GM19193 (cell line): ENCODE measurements around the gene RNF10.

Experiments
- POLR2A ChIP-seq: IDR thresholded peaks from 4 replicates; pipeline ENCODE4 v1.6.1; 2011; ENCODE audit not compliant: insufficient read depth, insufficient read length; ENCODE audit errors: extremely low read depth

The RNF10 gene

DNA sequence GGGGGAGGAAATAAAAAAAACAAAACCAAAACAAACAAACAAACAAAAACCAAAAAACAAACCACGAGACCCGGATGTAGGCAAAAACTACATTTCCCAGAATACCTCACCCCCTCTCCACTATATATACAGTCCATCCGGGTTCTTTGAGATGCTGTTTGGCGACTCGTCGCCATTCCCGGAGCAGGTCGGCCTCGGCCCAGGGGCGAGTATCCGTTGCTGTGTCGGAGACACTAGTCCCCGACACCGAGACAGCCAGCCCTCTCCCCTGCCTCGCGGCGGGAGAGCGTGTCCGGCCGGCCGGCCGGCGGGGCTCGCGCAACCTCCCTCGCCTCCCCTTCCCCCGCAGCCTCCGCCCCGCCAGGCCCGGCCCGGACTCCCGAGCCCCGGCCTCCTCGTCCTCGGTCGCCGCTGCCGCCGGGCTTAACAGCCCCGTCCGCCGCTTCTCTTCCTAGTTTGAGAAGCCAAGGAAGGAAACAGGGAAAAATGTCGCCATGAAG is at the start of gene RNF10:
Gene RNF10, plus strand, starts transcription at position 154 of the 500 bp plus-strand sequence. CDS start 456 bp downstream, outside the sequence.
- peak; percentile 98 for TF ChIP-seq POLR2A

DNA sequence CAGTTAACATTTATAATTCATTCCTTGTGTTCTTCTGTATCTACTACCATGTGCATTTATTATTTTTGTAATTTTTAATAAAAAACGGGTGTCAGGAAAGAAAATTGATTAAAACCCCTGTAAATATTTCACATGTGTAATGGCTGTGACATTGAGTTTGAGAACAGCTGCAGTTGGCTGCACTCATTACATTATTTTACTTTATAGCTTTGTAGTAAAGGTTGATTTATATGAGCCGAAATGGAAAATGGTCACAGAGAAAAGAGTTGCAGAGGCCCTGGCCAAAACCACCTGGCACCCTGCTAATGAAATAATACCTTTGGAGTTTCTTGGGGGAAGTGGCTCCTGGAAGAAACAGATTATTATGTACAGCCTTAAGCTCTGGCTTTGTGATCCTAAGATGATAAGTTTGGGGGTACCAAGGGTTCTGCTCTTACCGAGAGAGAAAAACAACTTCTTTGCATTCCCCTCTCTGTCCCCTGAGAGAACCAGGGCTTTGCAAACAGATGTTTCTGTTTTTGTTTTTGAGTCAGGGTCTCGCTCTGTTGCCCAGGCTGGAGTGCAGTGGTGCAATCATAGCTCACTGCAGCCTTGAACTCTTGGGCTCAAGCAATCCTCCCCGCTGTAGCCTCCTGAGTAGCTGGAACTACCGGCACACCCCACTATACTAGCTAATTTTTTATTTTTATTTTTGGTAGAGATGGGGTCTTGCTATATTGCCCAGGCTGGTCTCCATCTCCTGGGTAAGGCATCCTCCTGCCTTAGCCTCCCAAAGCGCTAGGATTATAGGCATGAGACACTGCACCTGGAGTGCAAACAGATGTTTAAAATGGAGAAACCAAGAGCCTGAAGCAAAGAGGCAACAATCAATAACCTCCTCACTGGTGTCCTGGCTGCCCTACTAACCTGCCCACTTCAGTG is 47.9 kb upstream of the RNF10 start:
- no peak for TF ChIP-seq POLR2A

DNA sequence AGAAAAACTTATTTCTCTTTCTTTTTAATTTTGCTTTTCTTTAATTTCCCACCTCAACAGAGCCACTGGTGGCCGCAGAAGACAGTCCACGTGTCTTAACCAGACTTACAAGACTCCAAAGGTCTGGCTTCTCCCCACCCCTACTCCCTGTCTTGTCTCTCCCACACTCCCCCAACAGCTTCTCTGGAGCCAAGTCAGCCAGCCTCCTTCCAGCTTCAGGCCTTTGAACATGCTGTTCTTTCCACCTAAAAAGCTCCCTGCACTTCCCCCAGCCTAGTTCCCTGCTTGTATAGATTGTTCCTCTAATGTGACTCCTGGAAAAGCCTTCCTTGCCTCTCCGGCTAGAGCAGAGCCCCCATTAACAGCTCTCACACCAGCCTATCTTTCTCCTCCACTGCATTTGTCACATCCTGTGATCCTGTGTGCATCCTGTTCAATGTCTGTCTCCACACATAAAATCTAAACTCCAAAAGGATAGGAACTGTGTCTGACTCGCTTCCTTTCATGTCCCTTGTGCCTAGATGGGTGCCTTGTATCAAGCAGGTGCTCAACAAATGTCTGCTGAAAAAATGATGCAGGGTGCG is 46.0 kb upstream of the RNF10 start:
- no peak for TF ChIP-seq POLR2A

DNA sequence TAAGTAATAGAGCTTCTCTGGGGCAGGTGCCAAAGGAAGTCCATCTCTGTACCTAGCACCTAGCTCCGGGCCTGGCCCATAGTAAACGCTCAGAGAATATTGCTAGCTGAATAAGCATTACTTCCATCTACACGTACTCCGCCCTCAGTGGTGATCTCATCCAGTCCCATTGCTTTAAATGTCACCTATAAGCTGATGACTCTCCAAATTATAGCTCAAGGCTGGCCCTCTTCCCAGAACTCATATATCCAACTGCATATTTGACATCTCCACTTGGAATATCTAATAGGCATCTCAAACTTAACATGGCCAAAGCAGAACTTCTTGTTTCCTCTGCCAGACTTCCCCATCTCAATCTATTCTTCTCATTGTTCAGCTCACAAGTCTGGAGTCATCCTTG is 45.1 kb upstream of the RNF10 start:
- no peak for TF ChIP-seq POLR2A

DNA sequence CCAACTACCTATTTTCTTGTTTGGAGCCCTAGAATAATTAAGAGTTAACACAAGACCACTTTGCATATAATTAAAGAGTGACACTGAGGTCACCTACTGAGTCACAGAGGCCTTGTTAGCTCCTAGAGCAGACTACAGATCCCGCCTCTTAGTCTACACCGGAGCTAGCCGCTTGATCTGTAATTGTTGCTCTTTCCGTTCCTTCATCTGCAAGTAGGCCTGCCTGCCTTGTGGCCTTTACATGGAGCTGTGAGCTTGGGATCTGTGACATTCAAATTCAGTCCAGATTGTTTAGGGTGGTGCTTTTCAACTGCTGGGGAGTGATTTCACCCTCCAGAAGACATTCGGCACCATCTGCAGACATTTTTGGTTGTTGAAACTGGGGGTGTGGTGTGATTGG is 43.8 kb upstream of the RNF10 start:
- no peak for TF ChIP-seq POLR2A

DNA sequence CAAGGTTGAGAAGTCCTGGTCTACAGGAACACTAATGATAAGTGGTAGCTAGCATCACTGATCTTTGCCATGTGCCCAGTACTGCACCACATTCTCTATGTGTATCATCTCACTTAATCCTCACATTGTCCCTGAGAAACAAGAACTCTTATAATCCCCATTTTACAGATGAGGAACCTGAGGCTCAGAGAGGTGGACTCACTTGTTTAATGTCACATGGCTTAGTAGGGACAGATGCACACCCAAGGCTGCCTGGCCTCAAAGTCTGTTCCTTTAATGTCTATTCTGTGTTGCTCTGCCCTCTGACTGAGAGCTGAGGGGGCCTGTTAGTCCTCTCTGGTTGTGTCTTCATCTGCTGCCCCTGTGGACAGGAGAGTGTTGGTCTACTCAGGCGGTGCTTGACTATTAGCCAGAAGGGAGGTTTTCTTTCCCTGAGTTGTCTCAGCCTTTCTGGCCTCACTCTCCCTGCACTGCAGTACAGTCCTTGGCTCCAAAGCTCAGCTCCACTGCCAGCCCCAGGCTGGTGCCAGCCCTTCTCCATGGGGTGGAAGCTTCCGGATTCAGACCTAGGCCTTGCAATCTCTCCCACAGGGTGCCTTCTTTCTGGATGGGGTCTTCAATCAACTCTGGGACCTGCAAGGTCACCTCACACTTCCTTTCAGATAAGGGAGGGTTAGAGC is 43.2 kb upstream of the RNF10 start:
- no peak for TF ChIP-seq POLR2A

DNA sequence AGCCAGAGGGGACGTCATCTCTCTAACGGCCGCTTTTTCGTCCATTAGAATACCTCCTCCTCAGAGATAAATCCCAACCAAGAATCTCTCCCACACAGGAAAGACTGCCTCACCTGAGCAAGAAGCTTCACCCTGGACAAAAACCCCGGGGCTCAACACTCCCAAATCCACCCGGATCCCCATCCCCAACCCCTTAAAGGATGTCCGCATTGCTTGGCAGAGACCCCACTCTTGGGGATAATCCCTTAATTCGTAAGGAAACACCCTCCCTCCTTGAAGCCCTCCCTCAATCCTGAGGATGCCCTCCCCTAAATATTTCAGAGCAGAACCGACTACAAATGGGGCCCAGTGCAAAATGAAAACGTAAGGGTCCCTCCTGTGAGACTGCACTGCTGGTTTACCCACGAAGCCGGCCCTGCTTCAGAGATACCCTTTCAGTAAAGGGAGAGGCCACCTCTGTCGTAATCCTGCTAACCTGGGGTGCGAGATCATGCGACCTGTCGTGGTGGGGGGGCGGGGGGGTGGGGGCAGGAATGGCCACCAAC is 38.9 kb upstream of the RNF10 start:
- no peak for TF ChIP-seq POLR2A

DNA sequence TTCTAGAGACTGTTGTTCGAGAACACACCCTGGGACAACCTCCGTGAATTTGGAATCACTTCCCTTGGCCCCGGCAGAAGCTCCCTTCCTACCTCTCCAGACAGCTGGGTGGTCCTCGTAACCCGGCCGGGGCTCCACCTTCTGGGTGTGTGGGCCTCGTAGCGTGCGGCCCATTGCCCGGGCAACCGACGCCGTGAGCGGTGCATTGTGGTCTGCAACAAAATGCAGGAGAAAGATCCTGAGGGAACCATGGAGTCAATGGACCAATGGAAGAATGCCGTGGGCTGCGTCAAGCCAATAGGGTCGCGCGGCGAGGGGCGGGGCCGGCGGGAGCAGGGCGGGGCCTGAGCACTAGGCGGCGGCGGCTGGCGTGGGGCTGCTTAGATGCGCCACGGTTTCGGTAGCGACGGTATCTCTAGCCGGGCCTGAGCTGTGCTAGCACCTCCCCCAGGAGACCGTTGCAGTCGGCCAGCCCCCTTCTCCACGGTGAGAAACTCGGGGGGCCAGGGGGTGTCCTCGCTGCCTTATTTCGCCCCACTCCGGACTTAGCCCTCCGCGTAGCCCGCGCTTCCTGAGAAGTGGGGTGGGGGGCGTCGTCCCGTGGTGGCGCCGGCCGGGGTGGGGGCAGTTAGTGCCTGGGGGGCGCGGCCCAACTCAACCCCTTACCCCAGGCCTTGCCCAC is 38.3 kb upstream of the RNF10 start, which contains the start of gene DYNLL1:
Gene DYNLL1, plus strand, starts transcription at position 383 of the 682 bp plus-strand sequence. CDS start 309 bp downstream, outside the sequence.
- peak; percentile 97 for TF ChIP-seq POLR2A

DNA sequence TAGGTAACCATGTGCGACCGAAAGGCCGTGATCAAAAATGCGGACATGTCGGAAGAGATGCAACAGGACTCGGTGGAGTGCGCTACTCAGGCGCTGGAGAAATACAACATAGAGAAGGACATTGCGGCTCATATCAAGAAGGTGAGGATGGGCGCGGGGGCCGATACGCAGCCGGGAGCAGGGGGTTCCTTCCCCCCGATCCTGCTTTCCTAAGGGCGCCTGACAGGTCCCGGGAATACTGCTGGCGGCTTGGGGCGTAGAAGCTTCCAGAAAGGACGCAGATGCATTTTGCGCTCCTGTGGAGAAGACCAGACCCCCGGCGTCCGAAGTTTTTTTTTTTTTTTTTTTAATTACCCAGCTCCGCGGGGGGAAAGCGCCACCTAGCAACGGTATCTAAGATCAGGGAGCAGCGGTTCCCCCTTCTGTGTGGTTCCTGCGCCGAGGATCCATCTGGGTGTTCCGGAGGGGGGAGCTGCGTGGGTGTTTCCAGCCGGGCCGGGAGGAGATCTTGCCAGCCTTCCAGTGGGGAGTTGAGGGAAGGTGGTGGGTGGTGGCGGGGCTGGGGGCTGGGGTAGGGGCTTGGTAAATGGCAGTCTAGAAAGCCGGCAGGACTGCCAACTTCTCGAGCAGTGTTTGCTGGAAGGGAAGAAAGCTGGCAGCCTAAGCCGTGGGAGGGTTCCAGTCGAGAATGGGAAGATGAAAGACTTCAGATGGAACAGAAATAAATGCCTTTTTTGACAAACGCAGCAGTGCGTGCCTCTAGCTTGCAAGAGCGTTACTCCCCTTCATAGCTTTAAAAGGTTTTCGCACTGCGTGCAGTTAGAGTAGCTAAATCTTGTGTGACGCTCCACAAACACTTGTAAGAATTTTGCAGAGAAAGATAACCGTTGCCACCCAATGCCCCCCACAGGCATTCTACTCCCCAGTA is 37.5 kb upstream of the RNF10 start:
- TF ChIP-seq POLR2A, result no peak

DNA sequence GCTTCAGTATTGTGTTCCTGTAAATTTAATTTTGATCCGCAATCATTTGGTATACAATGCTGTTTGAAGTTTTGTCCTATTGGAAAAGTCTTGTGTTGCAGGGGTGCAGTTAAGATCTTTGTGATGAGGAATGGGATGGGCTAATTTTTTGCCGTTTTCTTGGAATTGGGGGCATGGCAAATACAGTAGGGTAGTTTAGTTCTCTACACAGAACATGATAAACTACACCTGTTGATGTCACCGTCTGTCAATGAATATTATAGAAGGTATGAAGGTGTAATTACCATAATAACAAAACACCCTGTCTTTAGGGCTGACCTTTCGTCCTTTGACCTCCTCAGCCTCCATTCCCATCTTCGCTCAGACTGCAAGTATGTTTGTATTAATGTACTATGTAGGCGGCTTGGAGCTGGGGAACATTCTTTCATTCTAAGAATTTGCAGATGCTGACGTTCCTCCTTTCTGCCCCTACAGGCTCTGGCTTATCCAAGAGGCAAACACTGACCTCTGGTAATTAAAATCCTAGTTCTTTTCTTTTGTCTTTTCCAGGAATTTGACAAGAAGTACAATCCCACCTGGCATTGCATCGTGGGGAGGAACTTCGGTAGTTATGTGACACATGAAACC is 36.5 kb upstream of the RNF10 start:
- TF ChIP-seq POLR2A, result no peak

DNA sequence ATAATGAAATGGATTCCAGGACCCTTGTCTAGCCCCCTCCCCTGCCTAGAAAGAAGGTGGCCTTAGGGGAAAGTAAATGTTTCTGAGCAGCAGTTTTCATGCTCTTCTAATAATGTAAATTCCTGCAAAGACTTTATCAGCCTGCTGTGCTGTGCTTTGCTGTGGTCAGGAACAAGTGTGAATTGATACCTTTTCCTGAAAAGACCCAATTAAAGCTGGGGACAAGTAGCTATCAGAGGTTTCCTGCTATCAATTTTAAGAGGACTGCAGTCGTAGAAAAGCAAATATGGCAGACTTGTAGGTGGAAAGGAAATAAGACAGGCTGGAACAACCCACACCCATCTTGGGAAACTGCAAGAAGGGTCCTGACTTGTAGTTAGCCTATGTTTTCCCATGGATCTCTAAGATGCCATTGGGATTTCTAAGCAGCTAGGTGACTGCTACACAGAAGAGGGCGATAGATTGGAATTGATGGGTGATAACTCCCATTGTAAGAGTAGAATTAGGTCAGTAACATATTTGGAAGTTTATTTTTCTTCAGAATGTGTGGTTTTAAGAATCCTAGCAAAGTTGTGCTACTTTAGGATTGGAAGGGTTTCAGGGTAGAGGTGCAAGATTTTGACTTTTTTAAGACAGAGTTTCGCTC is 35.2 kb upstream of the RNF10 start:
- TF ChIP-seq POLR2A, result no peak

DNA sequence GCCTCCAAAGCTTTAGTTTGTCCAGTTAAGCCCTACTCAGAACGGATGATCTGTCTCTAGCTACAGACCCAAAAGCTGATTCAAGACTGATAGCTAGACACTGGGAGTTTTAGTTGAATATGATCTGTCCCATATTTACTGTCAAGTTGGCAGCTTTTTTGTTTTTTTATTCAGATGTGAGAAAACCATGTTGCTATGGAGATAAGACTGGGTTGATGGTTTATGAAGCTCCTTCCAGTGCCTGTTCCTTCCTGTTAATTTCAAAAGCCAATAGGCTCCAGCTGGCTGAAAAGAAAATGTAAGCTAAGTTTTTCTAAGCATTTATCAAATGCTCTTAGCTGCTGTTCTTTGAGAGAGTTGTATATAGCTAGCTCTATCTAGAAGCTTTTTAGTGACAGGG is 33.6 kb upstream of the RNF10 start:
- no peak for TF ChIP-seq POLR2A
